Thoracic aorta (tissue), 2 donors: ENCODE data around the gene CLEC5A. TPM values are rescaled to one million over a fixed set of nuclear protein-coding genes. Genes with fewer than 3 reads are reported as not detected.

Experiments used
- ATAC-seq: fragments of 150-250 bp; one replicate; pipeline ENCODE4 v1.8.0; 2017; ENCODE audit warnings: low read depth; ENCODE audit not compliant: insufficient number of reproducible peaks, low FRiP score
- DNase-seq: peaks from one replicate; pipeline ENCODE4 v3.0.0-alpha.2; 2020; ENCODE audit warnings: low spot score
- H3K27ac ChIP-seq, 2 donors: fragments of 200-600 bp; sonication (generic); 1 replicate in 1 of 2; 2 replicates in 1 of 2; pipeline ENCODE4 v1.5.1; 2016; ENCODE audit warnings: mild to moderate bottlenecking in 2 of 2, moderate library complexity in 2 of 2
- H3K27me3 ChIP-seq: fragments of 200-600 bp; sonication (generic); replicated peaks from 2 replicates; pipeline ENCODE4 v1.6.0; 2016; ENCODE audit warnings: mild to moderate bottlenecking; ENCODE audit not compliant: insufficient read depth
- H3K36me3 ChIP-seq: fragments of 200-600 bp; sonication (generic); one replicate; pipeline ENCODE4 v1.5.1; 2016
- H3K4me1 ChIP-seq, 2 donors: fragments of 200-600 bp; sonication (generic); 1 replicate in 1 of 2; 2 replicates in 1 of 2; pipeline versions ENCODE4 v1.5.1 to v1.6.0; 2016; ENCODE audit warnings: low read depth in 2 of 2, mild to moderate bottlenecking in 1 of 2; ENCODE audit not compliant: control insufficient read depth in 1 of 2
- H3K4me3 ChIP-seq: fragments of 200-600 bp; sonication (generic); 2 replicates; pipeline ENCODE4 v1.5.1; 2016; ENCODE audit warnings: mild to moderate bottlenecking
- H3K9me3 ChIP-seq: fragments of 200-600 bp; sonication (generic); 2 replicates; pipeline ENCODE4 v1.5.1; 2016
- CTCF ChIP-seq: fragments of 200-600 bp; sonication (generic); IDR thresholded peaks from one replicate; pipeline ENCODE4 v1.5.1; 2019; ENCODE audit warnings: antibody characterized with exemption
- total RNA-seq, 2 donors: library from RNA; depleted of rRNA; stranded (reverse); fragments of >200 nt; gene quantifications; one replicate each; pipeline versions ENCODE4 v1.1.0 to v1.2.3, GENCODE V29; 2016

CLEC5A gene
- total RNA-seq, 2 donors from 2014 or later = 3.0 to 3.7 TPM

- Histone ChIP-seq H3K27ac (no peak overlapping the region), H3K9me3 (no peaks in the 10 kb centered on the region), H3K4me1 (no peaks in the 10 kb centered on the region), H3K36me3 (no peaks in the 10 kb centered on the region), H3K27me3 (no peaks in the 10 kb centered on the region), H3K4me3 (no peak overlapping the region)
- no peak for TF ChIP-seq CTCF
- ATAC-seq (no peak), DNase-seq (no peak)
Measured at GRCh38 chr7:141949451-141949850, 2.7 kb upstream of the CLEC5A start.

GRCh38 chr7:141949021-141949420 lies 2.2 kb upstream of the CLEC5A start:
- Histone ChIP-seq H3K4me1 (no peaks in the 10 kb centered on the region), H3K9me3 (no peaks in the 10 kb centered on the region), H3K27ac (no peak overlapping the region), H3K27me3 (no peaks in the 10 kb centered on the region), H3K36me3 (no peaks in the 10 kb centered on the region), H3K4me3 (no peak overlapping the region)
- DNase-seq (no peak), ATAC-seq (no peak)
- TF ChIP-seq CTCF = no peak

- no peaks in the 10 kb centered on the region for H3K27me3 ChIP-seq
- ATAC-seq = no peak
- no peaks in the 10 kb centered on the region for H3K36me3 ChIP-seq
- no peaks in the 10 kb centered on the region for H3K4me1 ChIP-seq
- no peak for TF ChIP-seq CTCF
- H3K4me3 ChIP-seq = no peak overlapping the region
- peaks cover 10% of the 10 kb centered on the region for H3K9me3 ChIP-seq
- DNase-seq = no peak
- H3K27ac ChIP-seq = no peak overlapping the region
Measured at GRCh38 chr7:141945356-141945755, 1.4 kb downstream of the CLEC5A start.

- Histone ChIP-seq H3K4me1 (no peaks in the 10 kb centered on the region), H3K9me3 (peaks cover 10% of the 10 kb centered on the region), H3K27ac (no peak overlapping the region), H3K36me3 (no peaks in the 10 kb centered on the region), H3K27me3 (no peaks in the 10 kb centered on the region), H3K4me3 (no peak overlapping the region)
- ATAC-seq = no peak
- TF ChIP-seq CTCF = no peak
- no peak for DNase-seq
Measured at GRCh38 chr7:141944811-141945210, 2.0 kb downstream of the CLEC5A start.

- H3K36me3 ChIP-seq = no peaks in the 10 kb centered on the region
- H3K9me3 ChIP-seq = peaks cover 10% of the 10 kb centered on the region
- DNase-seq (no peak), ATAC-seq (no peak)
- H3K27me3 ChIP-seq = no peaks in the 10 kb centered on the region
- no peaks in the 10 kb centered on the region for H3K4me1 ChIP-seq
- H3K4me3 ChIP-seq = no peak overlapping the region
- no peak for TF ChIP-seq CTCF
- no peak overlapping the region for H3K27ac ChIP-seq
Measured at GRCh38 chr7:141943846-141944245, 2.9 kb downstream of the CLEC5A start.
